ENCODE data around the gene DDX27.

Gene DDX27

GRCh38 chr20:49291200-49291599 is 72.0 kb downstream of the DDX27 start:
- DNase-seq (ENCODE audit: low spot score): no peak

GRCh38 chr20:49292010-49292409 is 72.8 kb downstream of the DDX27 start:
- no peak for DNase-seq (ENCODE audit: low spot score)

DNA sequence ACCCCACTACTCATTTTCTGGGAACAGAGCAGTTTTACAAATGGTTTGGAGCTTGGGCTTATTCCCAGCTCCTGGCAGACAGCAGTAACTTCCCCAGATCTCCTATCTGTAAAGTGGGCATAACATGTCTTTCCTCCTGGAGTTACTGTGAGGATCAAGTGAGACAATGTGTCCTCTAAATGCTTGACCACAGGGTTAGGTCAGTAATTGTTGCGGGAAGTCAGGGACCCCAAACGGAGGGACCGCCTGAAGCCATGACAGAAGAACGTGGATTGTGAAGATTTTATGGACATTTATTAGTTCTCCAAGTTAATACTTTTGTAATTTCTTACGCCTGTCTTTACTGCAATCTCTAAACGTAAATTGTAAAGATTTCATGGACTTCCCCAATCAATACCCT is 73.9 kb downstream of the DDX27 start:
- DNase-seq (ENCODE audit: low spot score): no peak
